ENCODE results near the gene SNTB2.

SNTB2 gene

DNA sequence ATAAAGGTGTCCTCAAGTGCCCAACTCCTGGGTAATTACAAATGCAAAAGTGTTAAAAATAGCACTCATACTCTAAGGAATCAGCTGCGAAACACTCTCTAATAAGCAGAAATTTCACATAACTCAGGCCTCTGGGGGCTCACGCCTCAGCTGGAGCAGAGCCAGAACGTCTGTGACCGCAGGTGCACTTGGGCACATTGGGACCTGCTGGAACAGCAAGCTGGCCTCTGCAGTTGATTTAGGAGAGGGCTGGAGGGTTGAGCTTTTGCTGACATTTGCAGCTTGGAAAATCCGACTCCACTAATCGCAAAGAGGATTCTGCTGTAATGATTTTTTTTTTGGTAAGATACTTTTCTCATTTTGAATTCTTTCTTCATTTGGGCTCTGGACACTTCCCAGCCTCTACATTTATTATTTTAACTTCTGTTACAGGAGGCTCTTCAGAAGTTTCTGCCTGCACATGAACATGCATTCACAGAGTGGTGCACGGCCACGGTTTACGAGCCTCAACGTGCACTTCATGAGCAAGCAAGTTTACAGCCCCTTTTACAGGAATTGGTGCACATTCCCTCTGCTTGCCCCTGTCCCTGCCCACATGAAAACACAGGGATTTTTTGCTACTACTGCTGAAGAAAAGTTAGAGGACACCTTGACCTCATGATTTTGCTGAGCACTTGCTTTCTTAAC lies 4.1 kb upstream of the SNTB2 start:
- peak; percentile 63 for DNase-seq

DNA sequence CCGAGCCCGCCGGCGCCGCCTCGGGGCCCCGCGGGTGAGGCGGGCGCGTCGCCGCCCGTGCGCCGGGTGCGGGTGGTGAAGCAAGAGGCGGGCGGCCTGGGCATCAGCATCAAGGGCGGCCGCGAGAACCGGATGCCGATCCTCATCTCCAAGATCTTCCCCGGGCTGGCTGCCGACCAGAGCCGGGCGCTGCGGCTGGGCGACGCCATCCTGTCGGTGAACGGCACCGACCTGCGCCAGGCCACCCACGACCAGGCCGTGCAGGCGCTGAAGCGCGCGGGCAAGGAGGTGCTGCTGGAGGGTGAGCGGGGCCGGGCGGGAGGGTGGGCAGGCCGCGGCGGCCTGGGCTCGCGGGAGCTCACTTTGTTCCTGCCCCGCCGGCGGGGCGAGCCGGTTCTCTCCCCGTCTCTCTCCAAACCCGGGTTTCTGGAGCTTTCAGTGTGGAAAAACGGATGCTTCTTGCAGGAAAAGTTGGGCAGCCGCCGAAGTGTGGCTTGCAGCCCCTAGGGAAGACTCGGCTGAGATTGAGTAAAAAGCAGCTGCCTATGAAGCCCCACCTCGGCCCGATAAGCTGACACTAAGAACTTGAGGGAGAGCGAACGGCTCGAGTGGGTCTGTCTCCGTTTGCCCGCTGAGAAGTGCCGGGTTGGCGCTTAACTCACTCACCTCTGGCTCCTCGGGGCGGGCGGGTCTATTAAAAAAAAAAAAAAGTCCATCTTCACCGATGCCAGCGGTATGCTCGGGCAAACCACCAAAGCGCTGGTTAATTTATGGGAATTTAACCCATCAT lies 677 bp downstream of the SNTB2 start:
- no peak for DNase-seq

DNA sequence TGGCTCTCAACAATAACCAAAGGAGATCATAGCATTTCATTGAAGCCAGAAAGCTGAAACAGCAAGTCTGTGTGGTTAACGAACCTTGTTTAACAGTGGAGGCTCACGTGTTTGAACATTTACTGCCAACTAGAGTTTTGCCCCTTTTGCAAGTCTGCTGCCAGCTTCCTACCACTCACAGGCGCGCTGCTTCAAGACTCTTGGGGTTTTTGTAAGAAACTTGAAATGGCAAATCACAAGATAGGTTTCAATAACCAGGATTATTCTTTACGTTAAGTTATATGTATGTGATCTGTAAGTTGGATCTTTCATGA lies 1.2 kb downstream of the SNTB2 start:
- no peak for DNase-seq

- DNase-seq: no peak
These were observed 1.8 kb downstream of the SNTB2 start for GRCh38 chr16:69188716-69189115.

DNA sequence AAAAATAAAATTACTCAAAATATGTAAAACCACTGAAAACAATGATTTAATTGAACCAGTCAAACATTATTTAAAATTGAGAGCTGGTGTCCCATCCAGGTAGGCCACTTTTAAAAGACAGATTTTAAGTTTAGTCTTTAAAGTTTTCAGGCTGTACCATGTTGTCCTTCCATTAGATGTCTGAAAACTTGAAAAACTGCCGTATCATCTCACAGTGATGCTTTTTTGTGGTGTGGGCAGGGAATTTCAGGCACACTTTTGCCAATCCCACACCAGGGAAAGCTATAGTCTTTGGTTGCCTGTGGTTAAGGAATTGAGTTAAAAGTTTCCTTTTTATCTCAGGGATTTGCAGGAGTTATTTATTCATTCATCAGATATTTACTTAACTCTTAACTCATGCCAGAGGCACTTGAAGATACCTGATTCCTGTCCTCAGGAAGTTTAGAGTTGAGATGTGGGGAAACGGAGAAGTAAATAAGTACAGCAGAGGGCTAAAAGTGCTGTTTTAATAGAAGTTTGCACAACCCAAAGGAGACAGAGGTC lies 3.2 kb downstream of the SNTB2 start:
- DNase-seq: no peak

- no peak for DNase-seq
These were observed 3.6 kb downstream of the SNTB2 start for GRCh38 chr16:69190598-69190997.

DNA sequence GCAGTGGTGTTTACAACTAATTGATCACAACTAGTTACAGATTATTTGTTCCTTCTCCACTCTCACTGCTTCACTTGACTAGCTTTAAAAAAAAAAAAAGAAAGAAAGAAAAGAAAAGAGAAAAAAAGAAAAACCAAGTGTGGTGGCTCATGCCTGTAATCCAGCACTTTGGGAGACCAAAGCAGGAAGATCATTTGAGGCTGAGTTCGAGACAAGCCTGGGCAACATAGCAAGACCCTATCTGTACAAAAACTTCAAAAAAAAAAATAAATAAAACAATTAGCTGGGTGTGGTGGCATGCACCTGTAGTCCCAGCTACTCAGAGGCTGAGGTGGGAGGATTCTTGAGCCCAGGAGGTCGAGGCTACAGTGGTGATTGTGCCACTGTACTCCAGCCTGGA lies 4.2 kb downstream of the SNTB2 start:
- no peak for DNase-seq

DNA sequence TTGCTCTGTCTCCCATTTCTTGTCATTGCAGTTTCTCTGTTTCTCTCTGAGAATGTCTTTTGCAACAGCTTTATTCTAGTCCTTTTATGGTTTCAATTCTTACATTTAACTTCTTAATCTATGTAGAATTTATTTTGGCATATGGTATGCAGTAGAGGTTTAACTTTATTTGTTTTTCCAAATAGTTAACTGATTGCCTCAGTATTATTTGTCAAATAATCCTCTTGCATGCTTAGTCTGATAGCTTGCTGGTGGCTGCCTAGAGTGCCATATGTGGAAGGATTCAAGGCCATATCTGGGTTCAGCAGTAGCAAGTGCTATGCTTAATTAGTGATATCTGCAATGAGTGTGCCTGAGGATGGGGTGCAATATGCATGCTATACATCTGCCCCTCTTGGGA lies 6.9 kb downstream of the SNTB2 start:
- DNase-seq: no peak

DNA sequence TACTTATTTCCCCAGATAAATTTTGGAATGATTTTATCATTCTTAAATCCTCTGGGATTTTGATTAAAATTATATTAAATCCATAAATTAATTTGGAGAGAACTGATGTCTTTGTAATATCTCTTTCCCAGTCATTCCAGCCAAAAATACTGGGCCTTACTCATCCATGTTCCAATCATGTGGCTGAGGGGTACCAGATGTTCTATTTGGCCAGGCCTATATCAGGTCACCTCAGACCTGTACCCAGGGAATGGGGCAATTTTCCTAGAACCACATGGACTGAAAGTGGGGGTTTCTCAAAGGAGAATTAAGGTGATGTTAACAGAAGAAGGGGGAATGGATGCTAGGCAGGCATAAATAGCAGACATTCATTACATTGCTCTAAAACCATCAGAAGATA lies 7.5 kb downstream of the SNTB2 start:
- no peak for DNase-seq

- DNase-seq: no peak
These were observed 8.5 kb downstream of the SNTB2 start for GRCh38 chr16:69195369-69196029.

DNA sequence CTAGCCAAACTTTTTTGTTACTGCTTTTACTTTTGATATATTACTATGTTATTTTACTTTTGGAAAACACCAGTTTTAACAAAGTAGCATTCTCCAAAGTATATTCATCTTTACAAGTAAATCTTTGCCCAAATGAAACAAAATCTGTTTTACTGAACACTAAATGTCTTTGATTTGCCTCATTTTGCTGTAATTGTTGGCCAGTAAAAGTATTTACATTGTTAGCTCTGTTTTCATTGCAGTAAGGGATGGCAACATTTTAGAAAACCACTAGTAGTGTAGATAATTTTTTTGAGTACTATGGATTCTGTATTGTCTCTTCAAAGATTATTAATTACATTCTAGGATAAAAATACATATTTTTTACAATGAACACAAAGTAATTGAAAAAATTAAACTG lies 10.6 kb downstream of the SNTB2 start:
- DNase-seq: no peak

- no peak for DNase-seq
These were observed 12.4 kb downstream of the SNTB2 start for GRCh38 chr16:69199382-69199781.

GRCh38 chr16:69201291-69201690 lies 14.3 kb downstream of the SNTB2 start:
- no peak for DNase-seq

DNA sequence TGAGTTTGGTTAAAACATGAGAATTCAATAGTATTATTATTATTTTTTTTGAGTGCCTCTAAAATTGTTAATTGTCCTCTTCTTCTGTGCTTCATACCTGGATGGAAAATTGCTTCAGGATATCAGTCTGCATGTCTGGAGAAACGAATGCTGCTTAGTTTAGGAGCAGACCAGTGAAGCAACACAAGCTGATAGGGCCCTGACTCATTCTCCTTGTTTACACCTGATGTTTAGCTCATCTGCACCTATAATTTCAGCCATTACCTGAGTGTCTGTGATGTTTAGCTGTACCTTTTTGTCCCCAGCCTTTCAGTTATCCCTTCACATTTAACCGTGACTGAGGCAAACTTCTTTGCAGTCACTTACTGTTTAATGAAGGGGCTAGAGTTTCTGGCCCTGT lies 14.8 kb downstream of the SNTB2 start:
- no peak for DNase-seq

DNA sequence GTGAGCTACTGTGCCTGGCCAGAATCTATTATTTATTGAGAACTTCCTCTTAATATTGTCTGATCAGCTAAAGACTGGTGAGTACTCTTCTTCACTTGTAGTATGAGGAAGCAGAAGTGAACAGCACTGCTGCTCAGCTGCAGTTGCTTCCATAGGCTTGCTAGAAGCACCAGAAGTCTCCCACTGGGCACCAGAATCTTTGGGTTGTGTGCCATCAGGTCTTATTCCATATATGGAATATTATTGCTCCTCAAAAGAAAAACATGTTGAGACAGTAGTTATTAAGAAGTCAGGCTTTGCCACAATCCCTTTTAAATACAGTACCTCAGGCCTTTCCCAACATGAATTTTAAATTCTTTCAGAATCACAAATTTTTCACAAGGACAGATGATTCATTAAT lies 17.2 kb downstream of the SNTB2 start:
- DNase-seq: no peak

DNA sequence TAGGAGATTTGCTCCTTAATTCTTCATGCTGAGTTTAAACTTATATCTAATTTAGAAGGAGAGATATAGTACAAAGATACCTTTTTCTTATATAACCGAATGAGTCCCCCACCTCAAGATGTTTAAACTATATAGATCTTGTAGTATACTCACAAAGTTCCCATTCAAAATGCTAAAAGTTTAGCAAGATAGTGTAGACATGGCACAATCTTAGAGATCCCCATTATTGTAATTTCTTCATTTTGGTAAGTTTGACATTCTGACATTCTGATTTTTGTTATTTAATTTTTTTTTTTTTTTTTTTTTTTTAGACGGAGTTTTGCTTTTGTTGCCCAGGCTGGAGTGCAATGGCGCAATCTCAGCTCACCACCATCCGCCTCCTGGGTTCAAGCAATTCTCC lies 22.8 kb downstream of the SNTB2 start:
- DNase-seq: no peak

- DNase-seq: no peak
These were observed 30.5 kb downstream of the SNTB2 start for GRCh38 chr16:69217433-69217832.

DNA sequence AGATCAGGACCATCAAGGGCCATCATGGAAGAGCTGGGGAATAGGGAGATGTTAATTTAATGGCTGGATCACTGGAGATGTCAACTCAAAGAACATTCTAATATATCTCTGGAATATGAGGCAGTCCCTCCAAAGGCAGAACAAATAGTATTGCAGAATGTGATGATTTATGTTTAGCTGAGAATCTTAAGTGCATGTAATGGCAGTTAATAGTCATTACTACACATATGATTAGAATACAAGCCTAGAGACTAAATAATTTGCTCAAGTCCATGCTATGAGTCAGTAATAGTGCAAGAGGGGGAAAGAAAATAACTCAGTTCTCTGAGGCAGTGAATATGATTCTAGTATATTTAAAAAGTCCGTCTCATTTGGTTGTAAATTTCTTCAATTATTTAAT lies 32.3 kb downstream of the SNTB2 start:
- no peak for DNase-seq

DNA sequence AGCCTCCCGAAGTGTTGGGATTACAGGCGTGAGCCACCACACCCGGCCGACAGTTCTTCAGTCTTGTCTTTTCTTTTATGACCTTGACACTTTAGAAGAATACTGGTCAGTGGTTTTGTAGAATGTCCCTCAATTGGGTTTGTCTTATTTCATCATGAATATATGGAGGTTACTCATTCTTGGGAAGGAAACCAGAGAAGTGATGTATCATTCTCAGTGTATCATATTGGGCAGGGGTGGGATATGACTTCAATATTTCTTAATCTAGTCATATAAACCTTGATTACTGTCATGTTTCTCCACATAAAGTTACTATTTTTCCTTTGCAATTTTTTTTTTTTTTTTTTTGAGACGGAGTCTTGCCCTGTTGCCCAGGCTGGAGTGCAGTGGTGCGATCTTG lies 36.9 kb downstream of the SNTB2 start:
- no peak for DNase-seq

GRCh38 chr16:69225121-69225520 lies 38.2 kb downstream of the SNTB2 start:
- no peak for DNase-seq

DNA sequence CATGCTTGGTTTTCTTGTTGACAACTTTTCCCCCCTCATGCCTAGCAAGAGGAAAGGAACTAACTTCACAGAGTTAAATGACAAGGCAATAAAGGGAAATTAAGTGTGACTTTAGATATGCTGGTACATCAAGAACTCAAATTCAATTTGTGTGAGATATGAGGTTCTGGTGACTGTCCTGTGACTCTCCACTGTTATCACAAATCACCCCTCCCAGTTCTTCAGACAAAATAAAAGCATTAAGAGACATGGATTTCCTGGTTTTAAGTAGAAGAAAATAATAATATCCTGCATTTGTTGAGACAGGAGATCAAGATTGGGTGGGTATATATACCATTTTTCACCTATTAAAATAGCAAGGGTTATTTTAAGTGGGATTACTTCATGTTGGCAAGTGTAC lies 46.2 kb downstream of the SNTB2 start:
- no peak for DNase-seq

DNA sequence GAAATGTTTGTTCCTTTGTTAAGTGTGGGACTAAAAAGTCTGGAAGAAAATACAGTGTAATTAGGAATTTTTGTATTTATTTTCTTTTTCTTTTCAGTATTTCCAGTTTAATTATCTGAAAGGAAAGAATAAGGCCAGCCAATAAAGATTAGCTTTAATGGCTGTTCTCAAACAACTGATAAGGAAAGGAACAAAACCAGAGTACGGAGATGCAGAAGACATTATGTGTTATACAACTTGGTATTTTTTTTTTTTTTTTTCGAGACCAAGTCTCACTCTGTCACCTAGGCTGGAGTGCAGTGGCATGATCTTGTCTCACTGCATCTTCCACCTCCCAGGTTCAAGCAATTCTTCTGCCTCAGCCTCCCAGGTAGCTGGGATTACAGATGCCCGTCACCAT lies 47.5 kb downstream of the SNTB2 start:
- no peak for DNase-seq

GRCh38 chr16:69236319-69236718 lies 49.4 kb downstream of the SNTB2 start:
- DNase-seq: no peak

DNA sequence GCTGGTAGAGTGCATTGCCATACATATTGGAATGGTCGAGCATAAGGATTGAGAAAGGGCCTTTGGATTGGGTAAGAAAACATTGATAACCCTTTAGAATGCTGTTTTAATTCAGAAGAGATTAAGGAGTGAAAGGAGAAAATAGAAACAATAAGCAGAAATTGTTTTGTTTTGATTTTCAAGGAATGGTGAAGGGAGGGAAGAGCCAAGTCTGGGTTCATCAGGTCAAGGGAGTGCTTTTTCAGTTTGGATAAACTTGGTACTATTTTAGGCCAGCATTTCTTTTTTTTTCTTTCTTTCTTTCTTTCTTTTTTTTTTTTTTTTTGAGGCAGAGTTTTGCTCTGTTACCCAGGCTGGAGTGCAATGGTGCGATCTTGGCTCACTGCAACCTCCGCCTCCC lies 50.3 kb downstream of the SNTB2 start:
- no peak for DNase-seq
